C4-2B (cell line): ENCODE results near the gene CSGALNACT2.

Experiments
- ZFX ChIP-seq: fragments of 450-650 bp; IDR thresholded peaks from 2 replicates; pipeline ENCODE4 v1.6.1; 2017
- TF ChIP-seq, protein P1 (sequence below): fragments of 450-650 bp; conservative IDR thresholded peaks from 2 replicates; pipeline ENCODE4 v1.5.1; 2017; ENCODE audit warnings: mild to moderate bottlenecking

- TF ChIP-seq, protein P1, sequence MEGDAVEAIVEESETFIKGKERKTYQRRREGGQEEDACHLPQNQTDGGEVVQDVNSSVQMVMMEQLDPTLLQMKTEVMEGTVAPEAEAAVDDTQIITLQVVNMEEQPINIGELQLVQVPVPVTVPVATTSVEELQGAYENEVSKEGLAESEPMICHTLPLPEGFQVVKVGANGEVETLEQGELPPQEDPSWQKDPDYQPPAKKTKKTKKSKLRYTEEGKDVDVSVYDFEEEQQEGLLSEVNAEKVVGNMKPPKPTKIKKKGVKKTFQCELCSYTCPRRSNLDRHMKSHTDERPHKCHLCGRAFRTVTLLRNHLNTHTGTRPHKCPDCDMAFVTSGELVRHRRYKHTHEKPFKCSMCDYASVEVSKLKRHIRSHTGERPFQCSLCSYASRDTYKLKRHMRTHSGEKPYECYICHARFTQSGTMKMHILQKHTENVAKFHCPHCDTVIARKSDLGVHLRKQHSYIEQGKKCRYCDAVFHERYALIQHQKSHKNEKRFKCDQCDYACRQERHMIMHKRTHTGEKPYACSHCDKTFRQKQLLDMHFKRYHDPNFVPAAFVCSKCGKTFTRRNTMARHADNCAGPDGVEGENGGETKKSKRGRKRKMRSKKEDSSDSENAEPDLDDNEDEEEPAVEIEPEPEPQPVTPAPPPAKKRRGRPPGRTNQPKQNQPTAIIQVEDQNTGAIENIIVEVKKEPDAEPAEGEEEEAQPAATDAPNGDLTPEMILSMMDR: no peak
- no peak for TF ChIP-seq ZFX
These were observed 52.5 kb downstream of the CSGALNACT2 start for GRCh38 chr10:43190775-43191174.
